AG09319 (cell line): Measurements from ENCODE around the gene GALM.
"Not testable (repeated sequence)": the region's sequence is repeated elsewhere in the genome, so short reads cannot be mapped to it uniquely, and the experiment has no call there.

Source experiments
- DNase-seq: peaks from one replicate; pipeline ENCODE4 v3.0.0-alpha.2; 2010; ENCODE audit warnings: low read depth; ENCODE audit errors: extremely low read depth
- CTCF ChIP-seq: IDR thresholded peaks from 2 replicates; pipeline ENCODE4 v1.5.1; 2011; ENCODE audit warnings: low read depth, mild to moderate bottlenecking, inconsistent platforms, low read length, moderate library complexity

The GALM gene

DNA sequence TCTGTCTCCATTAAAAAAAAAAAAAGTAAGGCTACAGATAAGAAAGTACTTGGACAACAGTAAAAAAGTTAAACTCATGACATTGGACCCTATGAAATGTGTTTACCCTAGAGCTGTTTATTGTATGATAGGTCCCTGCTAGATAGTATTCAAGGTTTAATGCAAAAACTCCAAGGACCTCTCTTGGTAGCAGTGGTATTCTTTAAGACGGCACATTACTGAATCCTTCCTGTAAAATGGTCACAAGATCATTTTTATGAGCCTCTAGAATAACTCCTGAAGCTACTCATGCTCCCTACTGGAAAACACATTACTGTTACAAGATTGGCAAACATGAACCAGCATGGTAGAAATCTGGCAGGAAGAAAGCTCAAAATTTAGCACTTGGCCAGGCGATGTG lies 38.8 kb downstream of the GALM start:
- TF ChIP-seq CTCF: no peak
- no peak for DNase-seq

- no peak for DNase-seq
- TF ChIP-seq CTCF: no peak
Observed at GRCh38 chr2:38706846-38707345, 41.0 kb downstream of the GALM start.

DNA sequence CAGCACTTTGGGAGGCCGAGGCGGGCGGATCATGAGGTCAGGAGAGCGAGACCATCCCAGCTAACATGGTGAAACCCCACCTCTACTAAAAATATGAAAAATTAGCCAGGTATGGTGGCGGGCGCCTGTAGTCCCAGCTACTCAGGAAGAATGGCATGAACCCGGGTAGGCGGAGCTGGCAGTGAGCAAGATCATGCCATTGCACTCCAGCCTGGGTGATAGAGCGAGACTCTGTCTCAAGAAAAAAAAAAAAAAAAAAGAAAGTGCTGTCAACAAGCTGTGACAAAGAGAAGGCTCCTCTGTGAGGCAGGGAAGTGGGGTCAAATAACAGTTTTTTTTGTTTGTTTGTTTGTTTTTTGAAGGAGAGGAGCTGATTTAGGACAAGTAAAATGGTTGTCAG lies 42.6 kb downstream of the GALM start:
- not testable (repeated sequence) for DNase-seq

DNA sequence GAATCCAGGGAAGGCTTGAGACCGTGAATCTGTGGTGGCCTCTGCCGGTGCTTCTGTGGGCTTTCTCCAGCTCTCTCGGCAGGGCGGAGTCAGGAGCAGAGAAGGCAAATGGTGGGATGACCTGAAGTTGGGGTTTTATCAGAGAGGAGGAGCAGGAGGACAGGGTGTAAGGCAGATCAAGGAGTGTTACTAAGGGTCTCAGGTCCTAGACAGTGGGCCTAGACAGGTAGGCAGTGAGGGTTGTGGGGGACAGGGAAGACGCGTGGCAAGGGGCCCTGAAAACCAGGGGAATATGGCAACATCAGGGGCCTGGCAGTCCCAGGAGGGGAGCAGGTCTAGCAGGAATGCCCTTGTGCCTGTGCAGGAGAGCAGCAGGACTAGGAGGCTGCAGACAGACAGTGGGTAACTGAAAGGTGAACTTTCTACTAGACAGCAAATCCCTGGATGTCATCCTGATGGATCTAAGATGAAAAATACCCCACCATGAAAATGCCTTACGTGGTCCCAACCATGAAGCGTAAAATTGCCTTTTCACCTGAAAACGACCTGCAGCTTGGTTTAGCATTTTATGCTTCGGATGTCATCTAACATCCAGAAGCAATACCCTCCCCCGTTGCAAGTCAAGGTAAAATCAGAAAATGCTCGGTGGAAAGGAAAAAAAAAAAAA lies 43.1 kb downstream of the GALM start:
- no peak for TF ChIP-seq CTCF
- no peak for DNase-seq

- no peak for DNase-seq
- TF ChIP-seq CTCF: no peak
Observed at GRCh38 chr2:38709567-38710194, 43.8 kb downstream of the GALM start.

- no peak for DNase-seq
- TF ChIP-seq CTCF: no peak
Observed at GRCh38 chr2:38711558-38711957, 45.6 kb downstream of the GALM start.

GRCh38 chr2:38712413-38712812 lies 46.5 kb downstream of the GALM start:
- no peak for DNase-seq
- TF ChIP-seq CTCF: no peak

- no peak for TF ChIP-seq CTCF
- no peak for DNase-seq
Observed at GRCh38 chr2:38712871-38713270, 47.0 kb downstream of the GALM start.
